Astrocyte (in vitro differentiated cells and primary cell): ENCODE measurements around the gene TTC27.

Experiments used
- EZH2 ChIP-seq: IDR thresholded peaks from 2 replicates; pipeline ENCODE4 v1.6.1; 2012; ENCODE audit warnings: mild to moderate bottlenecking, low read length, inconsistent platforms; ENCODE audit not compliant: insufficient read depth
- TF ChIP-seq, protein P1 (sequence below): IDR thresholded peaks from 2 replicates; pipeline ENCODE4 v1.5.1; 2011; ENCODE audit warnings: low read depth, mild to moderate bottlenecking, inconsistent platforms, low read length, moderate library complexity; ENCODE audit not compliant: insufficient read depth

GRCh38 chr2:32863803-32864202, 236.0 kb downstream of the TTC27 start:
- no peak for TF ChIP-seq EZH2
- TF ChIP-seq, protein P1, sequence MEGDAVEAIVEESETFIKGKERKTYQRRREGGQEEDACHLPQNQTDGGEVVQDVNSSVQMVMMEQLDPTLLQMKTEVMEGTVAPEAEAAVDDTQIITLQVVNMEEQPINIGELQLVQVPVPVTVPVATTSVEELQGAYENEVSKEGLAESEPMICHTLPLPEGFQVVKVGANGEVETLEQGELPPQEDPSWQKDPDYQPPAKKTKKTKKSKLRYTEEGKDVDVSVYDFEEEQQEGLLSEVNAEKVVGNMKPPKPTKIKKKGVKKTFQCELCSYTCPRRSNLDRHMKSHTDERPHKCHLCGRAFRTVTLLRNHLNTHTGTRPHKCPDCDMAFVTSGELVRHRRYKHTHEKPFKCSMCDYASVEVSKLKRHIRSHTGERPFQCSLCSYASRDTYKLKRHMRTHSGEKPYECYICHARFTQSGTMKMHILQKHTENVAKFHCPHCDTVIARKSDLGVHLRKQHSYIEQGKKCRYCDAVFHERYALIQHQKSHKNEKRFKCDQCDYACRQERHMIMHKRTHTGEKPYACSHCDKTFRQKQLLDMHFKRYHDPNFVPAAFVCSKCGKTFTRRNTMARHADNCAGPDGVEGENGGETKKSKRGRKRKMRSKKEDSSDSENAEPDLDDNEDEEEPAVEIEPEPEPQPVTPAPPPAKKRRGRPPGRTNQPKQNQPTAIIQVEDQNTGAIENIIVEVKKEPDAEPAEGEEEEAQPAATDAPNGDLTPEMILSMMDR: no peak
